Measurements from ENCODE around the gene CDH13.

CDH13 gene

DNA sequence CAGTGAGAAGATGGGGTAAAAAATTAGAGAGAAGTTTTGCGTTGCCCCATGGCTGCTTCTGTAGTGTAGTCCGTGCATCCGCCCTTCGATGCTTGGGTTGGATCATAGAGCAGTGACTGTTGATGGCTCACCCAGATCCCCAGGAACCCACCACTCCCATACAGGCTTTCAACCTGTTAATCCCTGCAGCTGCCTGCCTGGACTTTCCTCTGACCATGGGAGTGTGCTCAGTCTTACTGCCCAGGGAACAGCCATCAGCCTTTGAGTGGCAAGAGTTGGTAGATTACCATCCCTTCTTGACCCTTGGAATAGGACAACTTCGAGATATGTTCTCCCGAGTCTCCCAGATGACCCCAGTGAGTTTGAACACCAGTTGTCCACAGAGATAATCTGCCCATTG is 881.5 kb downstream of the CDH13 start:
- H3K27me3 ChIP-seq (ENCODE audit: low read depth, low read length) = no peaks in the 10 kb centered on the region

DNA sequence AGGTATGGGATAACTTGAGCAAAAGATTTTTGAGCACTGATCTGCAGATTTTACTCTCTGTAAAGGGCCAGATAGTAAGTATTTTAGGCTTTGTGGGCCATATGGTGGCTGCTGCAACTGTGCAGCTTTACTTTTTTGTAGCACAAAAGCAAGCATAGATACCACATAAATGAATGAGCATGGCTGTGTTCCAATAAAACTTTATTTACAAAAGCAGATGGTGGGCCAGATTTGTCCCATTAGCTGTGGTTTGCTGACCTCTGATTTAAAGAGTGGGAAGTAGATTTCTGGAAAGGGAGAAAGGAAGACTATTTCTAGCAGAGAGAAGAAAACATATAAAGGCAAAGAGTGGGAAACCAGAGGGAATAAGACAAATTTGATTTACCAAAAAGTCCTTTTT is 882.5 kb downstream of the CDH13 start:
- Histone ChIP-seq H3K79me2 (ENCODE audit: low read length) (no peaks in the 10 kb centered on the region), H3K4me1 (ENCODE audit: low read length) (no peaks in the 10 kb centered on the region)
- TF ChIP-seq, protein P1, sequence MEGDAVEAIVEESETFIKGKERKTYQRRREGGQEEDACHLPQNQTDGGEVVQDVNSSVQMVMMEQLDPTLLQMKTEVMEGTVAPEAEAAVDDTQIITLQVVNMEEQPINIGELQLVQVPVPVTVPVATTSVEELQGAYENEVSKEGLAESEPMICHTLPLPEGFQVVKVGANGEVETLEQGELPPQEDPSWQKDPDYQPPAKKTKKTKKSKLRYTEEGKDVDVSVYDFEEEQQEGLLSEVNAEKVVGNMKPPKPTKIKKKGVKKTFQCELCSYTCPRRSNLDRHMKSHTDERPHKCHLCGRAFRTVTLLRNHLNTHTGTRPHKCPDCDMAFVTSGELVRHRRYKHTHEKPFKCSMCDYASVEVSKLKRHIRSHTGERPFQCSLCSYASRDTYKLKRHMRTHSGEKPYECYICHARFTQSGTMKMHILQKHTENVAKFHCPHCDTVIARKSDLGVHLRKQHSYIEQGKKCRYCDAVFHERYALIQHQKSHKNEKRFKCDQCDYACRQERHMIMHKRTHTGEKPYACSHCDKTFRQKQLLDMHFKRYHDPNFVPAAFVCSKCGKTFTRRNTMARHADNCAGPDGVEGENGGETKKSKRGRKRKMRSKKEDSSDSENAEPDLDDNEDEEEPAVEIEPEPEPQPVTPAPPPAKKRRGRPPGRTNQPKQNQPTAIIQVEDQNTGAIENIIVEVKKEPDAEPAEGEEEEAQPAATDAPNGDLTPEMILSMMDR (IDR thresholded peaks at IDR 0.05; ENCODE audit: low read depth, low read length) = no peak
- TF ChIP-seq EZH2phosphoT487 (IDR thresholded peaks at IDR 0.05; ENCODE audit: low read depth) = no peak

More for the DNA sequence above, 881.5 kb downstream of the CDH13 start:
- H2AFZ ChIP-seq (ENCODE audit: low read depth, low read length) = no peak overlapping the region
- TF ChIP-seq, protein P1 (IDR thresholded peaks at IDR 0.05; ENCODE audit: low read depth, low read length) = no peak
- no peaks in the 10 kb centered on the region for H3K36me3 ChIP-seq (replicated peaks; ENCODE audit: low read depth, low read length)
- no peaks in the 10 kb centered on the region for H3K9me3 ChIP-seq (ENCODE audit: insufficient read depth, low read length)
- H3K4me3 ChIP-seq (ENCODE audit: low read length) = no peak overlapping the region
- no peaks in the 10 kb centered on the region for H3K4me1 ChIP-seq (ENCODE audit: low read length)
- H4K20me1 ChIP-seq (ENCODE audit: insufficient read depth, low read length) = no peaks in the 10 kb centered on the region
- no peaks in the 10 kb centered on the region for H3K79me2 ChIP-seq (ENCODE audit: low read length)
- no peak overlapping the region for H3K4me2 ChIP-seq (ENCODE audit: low read length)
- no peak overlapping the region for H3K27ac ChIP-seq (ENCODE audit: low read length)
- no peak overlapping the region for H3K9ac ChIP-seq (ENCODE audit: low read length)

DNA sequence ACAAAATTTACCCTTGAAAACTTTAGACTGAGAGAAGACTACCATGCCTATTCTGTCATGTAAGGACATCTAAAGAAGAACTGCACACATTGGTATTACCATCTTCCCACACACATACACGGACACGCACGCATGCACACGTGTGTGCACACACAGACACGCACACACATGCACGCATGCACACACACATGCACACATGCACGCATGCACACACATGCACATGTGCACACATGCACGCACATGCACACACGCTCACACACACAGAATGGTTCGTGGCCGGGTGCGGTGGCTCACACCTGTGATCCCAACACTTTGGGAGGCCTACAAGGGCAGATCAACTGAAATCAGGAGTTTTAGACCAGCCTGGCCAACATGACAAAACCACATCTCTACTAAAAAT is 884.1 kb downstream of the CDH13 start:
- no peak overlapping the region for H3K9ac ChIP-seq (ENCODE audit: low read length)
- H3K79me2 ChIP-seq (ENCODE audit: low read length) = no peaks in the 10 kb centered on the region
- no peaks in the 10 kb centered on the region for H3K36me3 ChIP-seq (replicated peaks; ENCODE audit: low read depth, low read length)
- no peaks in the 10 kb centered on the region for H4K20me1 ChIP-seq (ENCODE audit: insufficient read depth, low read length)
- TF ChIP-seq EZH2phosphoT487 (IDR thresholded peaks at IDR 0.05; ENCODE audit: low read depth) = no peak
- TF ChIP-seq, protein P1 (IDR thresholded peaks at IDR 0.05; ENCODE audit: low read depth, low read length) = no peak
- H3K27me3 ChIP-seq (ENCODE audit: low read depth, low read length) = no peaks in the 10 kb centered on the region
- no peaks in the 10 kb centered on the region for H3K9me3 ChIP-seq (ENCODE audit: insufficient read depth, low read length)
- H3K4me2 ChIP-seq (ENCODE audit: low read length) = no peak overlapping the region
- no peak overlapping the region for H3K4me3 ChIP-seq (ENCODE audit: low read length)
- H3K4me1 ChIP-seq (ENCODE audit: low read length) = no peaks in the 10 kb centered on the region
- H2AFZ ChIP-seq (ENCODE audit: low read depth, low read length) = no peak overlapping the region
- H3K27ac ChIP-seq (ENCODE audit: low read length) = no peak overlapping the region

More for the DNA sequence above, 882.5 kb downstream of the CDH13 start:
- no peak overlapping the region for H3K9ac ChIP-seq (ENCODE audit: low read length)
- H3K4me2 ChIP-seq (ENCODE audit: low read length) = no peak overlapping the region
- no peaks in the 10 kb centered on the region for H3K9me3 ChIP-seq (ENCODE audit: insufficient read depth, low read length)
- H3K4me3 ChIP-seq (ENCODE audit: low read length) = no peak overlapping the region
- no peaks in the 10 kb centered on the region for H4K20me1 ChIP-seq (ENCODE audit: insufficient read depth, low read length)
- no peaks in the 10 kb centered on the region for H3K27me3 ChIP-seq (ENCODE audit: low read depth, low read length)
- no peak overlapping the region for H3K27ac ChIP-seq (ENCODE audit: low read length)
- H3K36me3 ChIP-seq (replicated peaks; ENCODE audit: low read depth, low read length) = no peaks in the 10 kb centered on the region
- H2AFZ ChIP-seq (ENCODE audit: low read depth, low read length) = no peak overlapping the region

DNA sequence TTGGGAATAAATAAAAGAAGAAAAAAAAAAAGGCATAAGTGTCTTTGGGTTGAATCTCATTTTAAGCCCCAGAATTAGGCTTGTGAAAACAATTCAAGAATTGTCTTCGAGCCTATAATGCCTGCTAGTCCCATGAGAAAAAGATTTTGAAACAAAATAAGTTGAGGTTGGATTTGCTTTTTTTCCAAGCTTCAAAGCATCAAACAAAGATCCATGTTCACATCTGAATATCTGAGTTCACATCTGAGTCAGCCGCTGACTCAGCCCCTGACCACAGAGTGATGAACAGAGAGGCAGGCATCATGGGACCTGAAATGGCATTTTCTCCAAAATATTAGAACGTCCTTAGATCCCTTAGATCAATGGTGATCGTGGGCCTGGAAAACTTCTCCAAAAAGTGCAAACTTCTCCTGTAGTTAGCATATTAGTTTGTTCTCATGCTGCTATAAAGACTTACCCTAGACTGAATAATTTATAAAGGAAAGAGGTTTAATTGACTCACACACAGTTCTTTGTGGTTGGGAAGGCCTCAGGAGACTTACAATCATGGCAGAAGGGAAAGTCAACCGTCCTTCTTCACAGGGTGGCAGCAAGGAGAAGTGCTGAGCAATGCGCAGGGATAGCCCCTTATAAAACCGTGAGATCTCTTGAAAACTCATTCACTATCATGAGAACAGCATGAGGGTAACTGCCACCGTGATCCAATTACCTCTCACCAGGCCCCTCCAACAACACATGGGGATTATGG is 886.4 kb downstream of the CDH13 start:
- H3K9ac ChIP-seq (ENCODE audit: low read length) = no peak overlapping the region
- TF ChIP-seq, protein P1 (IDR thresholded peaks at IDR 0.05; ENCODE audit: low read depth, low read length) = no peak
- H3K4me2 ChIP-seq (ENCODE audit: low read length) = no peak overlapping the region
- no peaks in the 10 kb centered on the region for H3K9me3 ChIP-seq (ENCODE audit: insufficient read depth, low read length)
- no peak overlapping the region for H2AFZ ChIP-seq (ENCODE audit: low read depth, low read length)
- H3K36me3 ChIP-seq (replicated peaks; ENCODE audit: low read depth, low read length) = no peaks in the 10 kb centered on the region
- no peaks in the 10 kb centered on the region for H3K79me2 ChIP-seq (ENCODE audit: low read length)
- no peaks in the 10 kb centered on the region for H4K20me1 ChIP-seq (ENCODE audit: insufficient read depth, low read length)
- no peaks in the 10 kb centered on the region for H3K4me1 ChIP-seq (ENCODE audit: low read length)
- no peak overlapping the region for H3K4me3 ChIP-seq (ENCODE audit: low read length)
- no peak overlapping the region for H3K27ac ChIP-seq (ENCODE audit: low read length)
- no peaks in the 10 kb centered on the region for H3K27me3 ChIP-seq (ENCODE audit: low read depth, low read length)

All from OCI-LY3 (cell line).